ENCODE results near the gene PLBD1. TPM values are rescaled to one million over a fixed set of nuclear protein-coding genes. Genes with fewer than 3 reads are reported as not detected.
A peak's percentile ranks its signal among the peaks of the same experiment; 100 is the strongest.

The PLBD1 gene
- polyA plus RNA-seq (2012; rRNA removed) = 0.03 and 0.10 TPM in 2 replicates
- polyA plus RNA-seq (2012; cell fraction: cytosol; rRNA removed) = 0.09 TPM in 1 of 2 replicates, not detected in the other
- not detected in 2 replicates for polyA plus RNA-seq (2012; cell fraction: nucleus; rRNA removed)

GRCh38 chr12:14567351-14568162, at the start of gene PLBD1:
Gene PLBD1 (minus strand): TSS chr12:14567883. CDS start chr12:14567696, 187 bp downstream.
- Histone ChIP-seq H4K20me1 (ENCODE audit: insufficient read depth) (no peaks in the 10 kb centered on the region), H3K9me3 (no peaks in the 10 kb centered on the region), H3K4me3 (ENCODE audit: low read depth in 2 of 2, low read length in 1 of 2) (peak within 1 kb of the TSS in 1 of 2 experiments; percentile 36; a peak in 2 of 4 replicates), H3K4me1 (ENCODE audit: control insufficient read depth in 1 of 2, insufficient read depth in 2 of 2, low read depth in 1 of 2, low read length in 1 of 2) (no peaks in the 10 kb centered on the region; a peak in 1 of 4 replicates), H3K27ac (ENCODE audit: low read depth in 2 of 2, low read length in 1 of 2) (no peak within 1 kb of the TSS), H3K9ac (no peak within 1 kb of the TSS), H2AFZ (ENCODE audit: low read depth) (no peak within 1 kb of the TSS), H3K27me3 (ENCODE audit: insufficient read depth) (no peaks in the 10 kb centered on the region), H3K4me2 (no peak within 1 kb of the TSS), H3K79me2 (ENCODE audit: insufficient read depth) (no peaks in the 10 kb centered on the region), H3K9me2 (no peaks in the 10 kb centered on the region), H3K36me3 (replicated peaks in 1 of 2; ENCODE audit: control insufficient read depth in 1 of 2, insufficient read depth in 2 of 2, low read length in 1 of 2) (no peaks in the 10 kb centered on the region), H3F3A (replicated peaks; ENCODE audit: insufficient read depth) (no peaks in the 10 kb centered on the region)
- ChIA-PET CTCF (no interaction called here), POLR2A (no interaction called here)
- WGBS (ENCODE audit: low lambda C conversion rate) = 64% methylated on average over 15 of the region's 76 CpGs
- peak; percentile 57 for DNase-seq
- TF ChIP-seq NRF1 (IDR thresholded peaks at IDR 0.05; ENCODE audit: low read depth, low read length) (peak; percentile 27; the same call in 1 of the 2 replicates), REST (IDR thresholded peaks at IDR 0.05; ENCODE audit: low read depth, low read length) (no peak)

DNA sequence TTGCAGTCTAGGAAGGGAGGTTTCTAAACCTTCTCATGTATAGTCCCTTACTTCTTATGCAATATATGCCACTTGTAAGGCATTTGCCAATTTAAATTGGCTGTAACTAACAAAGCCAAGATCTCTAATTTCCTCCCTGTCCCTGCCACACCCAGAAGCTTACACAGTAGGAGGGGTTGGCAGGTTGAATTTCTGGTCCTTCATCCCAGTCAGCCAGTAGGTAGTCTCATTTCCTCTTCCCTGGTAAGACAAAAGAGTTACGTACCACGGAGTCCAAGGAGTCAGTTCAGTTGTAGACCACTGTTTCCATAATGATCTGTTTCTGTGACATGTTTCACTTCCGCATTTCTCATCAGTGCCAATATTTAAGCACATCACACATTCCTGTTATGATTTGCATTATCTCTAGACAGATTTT, 47.0 kb upstream of the PLBD1 start:
- H3K4me3 ChIP-seq (ENCODE audit: low read depth in 2 of 2, low read length in 1 of 2) = no peak overlapping the region
- H3K4me2 ChIP-seq = no peak overlapping the region
- TF ChIP-seq MEF2A (IDR thresholded peaks at IDR 0.05; ENCODE audit: borderline replicate concordance, low read depth) = no peak
- TF ChIP-seq TEAD4 (IDR thresholded peaks at IDR 0.05; ENCODE audit: borderline replicate concordance, insufficient read depth) = no peak
- TF ChIP-seq YY1 (IDR thresholded peaks at IDR 0.05; ENCODE audit: low read depth) = no peak
- TF ChIP-seq, protein P1, sequence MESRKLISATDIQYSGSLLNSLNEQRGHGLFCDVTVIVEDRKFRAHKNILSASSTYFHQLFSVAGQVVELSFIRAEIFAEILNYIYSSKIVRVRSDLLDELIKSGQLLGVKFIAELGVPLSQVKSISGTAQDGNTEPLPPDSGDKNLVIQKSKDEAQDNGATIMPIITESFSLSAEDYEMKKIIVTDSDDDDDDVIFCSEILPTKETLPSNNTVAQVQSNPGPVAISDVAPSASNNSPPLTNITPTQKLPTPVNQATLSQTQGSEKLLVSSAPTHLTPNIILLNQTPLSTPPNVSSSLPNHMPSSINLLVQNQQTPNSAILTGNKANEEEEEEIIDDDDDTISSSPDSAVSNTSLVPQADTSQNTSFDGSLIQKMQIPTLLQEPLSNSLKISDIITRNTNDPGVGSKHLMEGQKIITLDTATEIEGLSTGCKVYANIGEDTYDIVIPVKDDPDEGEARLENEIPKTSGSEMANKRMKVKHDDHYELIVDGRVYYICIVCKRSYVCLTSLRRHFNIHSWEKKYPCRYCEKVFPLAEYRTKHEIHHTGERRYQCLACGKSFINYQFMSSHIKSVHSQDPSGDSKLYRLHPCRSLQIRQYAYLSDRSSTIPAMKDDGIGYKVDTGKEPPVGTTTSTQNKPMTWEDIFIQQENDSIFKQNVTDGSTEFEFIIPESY (IDR thresholded peaks at IDR 0.05; ENCODE audit: borderline replicate concordance, low read depth) = no peak
- TF ChIP-seq MAX (IDR thresholded peaks at IDR 0.05; ENCODE audit: low read depth) = no peak
- no peak for TF ChIP-seq SMC3 (IDR thresholded peaks at IDR 0.05; ENCODE audit: low read depth, low read length)
- 43% methylated on average over 3 of the region's 3 CpGs for WGBS (ENCODE audit: low lambda C conversion rate)
- DNase-seq = no peak
- no peak overlapping the region for H3K9ac ChIP-seq
- H3K27ac ChIP-seq (ENCODE audit: low read depth in 2 of 2, low read length in 1 of 2) = no peak overlapping the region
- no peaks in the 10 kb centered on the region for H3K79me2 ChIP-seq (ENCODE audit: insufficient read depth)
- H3K27me3 ChIP-seq (ENCODE audit: insufficient read depth) = no peaks in the 10 kb centered on the region
- H3K9me2 ChIP-seq = no peaks in the 10 kb centered on the region
- H3K9me3 ChIP-seq = no peaks in the 10 kb centered on the region; the same call in 1 of the 2 replicates
- no peaks in the 10 kb centered on the region for H3K36me3 ChIP-seq (replicated peaks in 1 of 2; ENCODE audit: control insufficient read depth in 1 of 2, insufficient read depth in 2 of 2, low read length in 1 of 2)
- no peak overlapping the region for H2AFZ ChIP-seq (ENCODE audit: low read depth)
- CTCF ChIA-PET = interaction anchor here (3.4 kb wide), 1 partner anchor 376 kb away, joined by 19 read pairs; no protein-coding TSS in a partner anchor
- POLR2A ChIA-PET = no interaction called here
- no peaks in the 10 kb centered on the region for H4K20me1 ChIP-seq (ENCODE audit: insufficient read depth)
- no peaks in the 10 kb centered on the region for H3K4me1 ChIP-seq (ENCODE audit: control insufficient read depth in 1 of 2, insufficient read depth in 2 of 2, low read depth in 1 of 2, low read length in 1 of 2)
- H3F3A ChIP-seq (replicated peaks; ENCODE audit: insufficient read depth) = no peaks in the 10 kb centered on the region

Data from SK-N-SH (cell line).